HG02870 (cell line): ENCODE results near the gene SP1.
"Not testable (repeated sequence)": the region's sequence is repeated elsewhere in the genome, so short reads cannot be mapped to it uniquely, and the experiment has no call there.

Experiments used
- ATAC-seq: cut with Tn5 transposase; IDR thresholded peaks from one replicate; pipeline ENCODE4 v1.9.1; 2021; ENCODE audit warnings: mild to moderate bottlenecking, moderate library complexity; ENCODE audit not compliant: unreplicated experiment

Gene SP1

DNA sequence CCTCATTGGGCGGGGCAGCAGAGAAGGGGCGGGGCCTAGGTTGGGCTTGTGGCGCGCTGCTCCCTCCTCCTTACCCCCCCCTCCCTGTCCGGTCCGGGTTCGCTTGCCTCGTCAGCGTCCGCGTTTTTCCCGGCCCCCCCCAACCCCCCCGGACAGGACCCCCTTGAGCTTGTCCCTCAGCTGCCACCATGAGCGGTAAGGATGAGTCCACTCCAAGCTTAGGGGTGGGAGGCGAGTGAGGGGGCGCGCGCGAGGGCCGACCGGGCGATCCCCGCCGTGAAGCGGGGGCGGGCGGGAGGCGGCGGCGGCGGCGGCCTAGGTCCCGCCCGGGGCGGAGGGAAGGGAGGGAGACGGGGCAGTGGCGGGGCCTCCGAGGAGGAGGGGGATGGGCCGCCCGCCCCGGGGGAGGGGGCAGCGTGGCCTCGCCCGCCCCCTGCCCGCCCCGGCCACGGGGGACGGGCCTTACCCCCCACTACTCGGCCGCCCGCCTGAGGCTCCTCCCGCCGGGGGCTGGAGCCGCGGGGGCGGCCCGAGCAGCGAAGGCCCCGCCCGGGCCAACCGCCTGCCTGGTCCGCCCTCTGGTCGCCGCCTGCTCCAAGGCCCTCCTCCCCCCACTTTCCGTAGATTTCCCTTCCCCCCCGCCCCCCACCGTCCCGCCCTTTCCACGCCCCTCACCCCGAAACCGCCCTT, at the start of gene SP1:
Gene SP1, plus strand, starts transcription at position 73 of the 690 bp plus-strand sequence. Its CDS starts 116 bp downstream, at position 189.
- peak; percentile 32 for ATAC-seq

DNA sequence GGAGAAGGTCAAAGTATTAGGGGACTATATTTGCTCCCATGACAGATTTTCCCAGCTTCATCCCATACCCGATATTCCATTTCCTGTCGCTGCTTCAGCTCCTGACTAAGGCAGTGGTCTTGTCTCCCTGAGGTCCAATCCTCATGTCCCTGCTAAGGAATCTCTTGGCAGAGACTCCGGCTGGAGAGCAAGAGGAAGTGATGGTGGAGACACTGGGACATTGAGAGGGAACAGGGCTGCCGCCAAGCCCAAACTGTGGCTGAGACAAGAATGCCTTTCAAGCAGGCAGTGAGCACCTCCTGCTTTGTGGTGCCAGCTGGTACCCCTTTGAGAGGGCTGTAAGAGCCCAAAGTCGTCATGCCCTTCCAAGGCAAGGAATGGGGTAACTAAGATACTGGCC, 49.3 kb upstream of the SP1 start:
- no peak for ATAC-seq

DNA sequence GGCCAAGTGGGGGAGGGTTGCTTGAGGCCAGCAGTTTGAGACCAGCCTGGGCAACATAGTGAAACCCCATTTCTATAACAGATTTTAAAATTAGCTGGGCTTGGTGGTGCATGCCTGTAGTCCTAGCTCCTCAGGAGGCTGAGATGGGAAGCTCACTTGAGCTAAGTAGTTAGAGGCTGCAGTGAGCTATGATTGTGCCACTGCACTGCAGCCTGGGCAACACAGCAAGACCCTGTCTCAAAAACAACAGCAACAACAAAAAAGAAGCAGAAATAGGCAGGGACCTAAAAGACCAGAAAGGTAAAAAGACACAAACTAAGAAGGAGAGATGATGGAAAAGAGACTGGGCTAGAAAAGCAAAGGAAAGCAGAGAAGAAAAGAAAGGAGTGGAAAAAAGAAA, 47.6 kb upstream of the SP1 start:
- ATAC-seq: not testable (repeated sequence)

DNA sequence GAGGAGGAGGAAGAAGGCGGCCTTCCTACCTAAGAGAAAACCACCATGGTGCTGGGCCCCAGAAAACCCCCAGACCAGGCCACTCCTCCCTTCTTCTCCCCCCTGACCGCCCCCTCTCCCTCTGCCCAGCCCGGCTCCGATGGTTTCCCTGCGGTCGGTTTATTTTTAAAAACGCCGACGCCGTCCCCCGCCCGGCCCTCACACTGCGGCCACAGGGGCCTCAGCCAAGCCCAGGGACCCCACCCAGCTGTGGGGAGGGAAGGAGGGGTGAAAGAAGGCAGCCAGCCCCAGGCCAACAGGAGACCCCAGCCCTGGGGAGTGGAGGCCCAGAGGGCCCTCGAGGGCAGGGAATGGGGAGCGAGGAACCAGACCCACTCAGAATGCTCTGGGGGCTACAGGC, 47.2 kb upstream of the SP1 start:
- no peak for ATAC-seq

DNA sequence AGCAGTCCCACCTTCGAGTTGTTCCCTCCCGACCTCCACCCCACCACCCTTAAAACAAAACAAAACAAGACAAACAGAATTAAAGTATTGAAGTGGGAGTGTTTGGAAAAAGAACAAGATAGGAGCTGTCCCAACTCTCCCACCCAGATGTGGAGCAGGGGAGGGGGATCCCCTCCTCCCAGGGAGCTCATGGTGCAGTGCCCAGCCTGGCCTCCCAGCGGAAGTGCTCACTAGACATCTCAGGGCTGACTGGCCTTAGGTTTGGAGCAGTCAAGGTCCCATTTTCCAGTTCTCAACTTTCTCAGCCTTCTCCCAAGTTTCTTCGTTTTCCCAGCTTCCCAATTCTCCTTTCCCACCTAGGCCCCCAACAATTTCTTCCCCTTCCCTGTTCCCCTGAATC, 46.7 kb upstream of the SP1 start:
- no peak for ATAC-seq

DNA sequence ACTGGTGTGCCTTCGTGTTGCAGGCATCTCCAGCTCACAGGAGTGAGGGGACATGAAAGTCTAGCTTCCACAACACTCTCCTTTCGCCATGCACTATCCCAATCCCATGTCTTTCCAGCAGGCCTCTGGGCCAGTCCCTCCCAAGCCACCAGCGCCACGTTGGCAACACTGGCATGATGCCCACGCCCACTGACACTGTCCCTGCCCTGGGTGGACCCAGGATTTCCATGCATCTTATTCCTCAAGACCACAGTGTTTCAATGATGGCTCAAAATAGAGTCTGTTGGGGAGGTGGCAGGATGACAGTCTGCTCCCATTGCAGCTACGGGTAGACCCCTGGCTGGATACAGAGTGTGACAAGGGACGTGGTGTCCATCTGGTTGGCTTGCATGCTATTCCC, 46.1 kb upstream of the SP1 start:
- ATAC-seq: no peak

DNA sequence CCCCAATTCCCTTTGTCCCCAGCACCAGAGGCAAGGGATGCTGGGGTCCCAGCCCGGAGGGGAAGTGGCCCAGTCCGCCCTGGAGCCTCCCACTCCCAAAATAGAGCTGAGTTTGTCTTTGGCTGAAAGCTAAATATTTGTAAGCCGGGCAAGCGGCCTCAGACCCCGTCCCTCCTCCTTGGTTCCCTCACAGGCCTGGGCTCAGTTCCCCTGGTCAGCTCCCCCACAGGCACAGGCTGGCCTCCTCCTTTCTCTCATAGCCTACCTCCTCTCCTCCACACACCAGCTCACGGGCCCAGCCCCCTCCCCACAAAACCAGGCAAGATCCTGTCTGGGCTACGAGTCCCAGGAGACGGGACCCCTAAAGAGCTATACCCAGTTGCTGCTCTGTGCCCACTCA, 45.2 kb upstream of the SP1 start:
- no peak for ATAC-seq

DNA sequence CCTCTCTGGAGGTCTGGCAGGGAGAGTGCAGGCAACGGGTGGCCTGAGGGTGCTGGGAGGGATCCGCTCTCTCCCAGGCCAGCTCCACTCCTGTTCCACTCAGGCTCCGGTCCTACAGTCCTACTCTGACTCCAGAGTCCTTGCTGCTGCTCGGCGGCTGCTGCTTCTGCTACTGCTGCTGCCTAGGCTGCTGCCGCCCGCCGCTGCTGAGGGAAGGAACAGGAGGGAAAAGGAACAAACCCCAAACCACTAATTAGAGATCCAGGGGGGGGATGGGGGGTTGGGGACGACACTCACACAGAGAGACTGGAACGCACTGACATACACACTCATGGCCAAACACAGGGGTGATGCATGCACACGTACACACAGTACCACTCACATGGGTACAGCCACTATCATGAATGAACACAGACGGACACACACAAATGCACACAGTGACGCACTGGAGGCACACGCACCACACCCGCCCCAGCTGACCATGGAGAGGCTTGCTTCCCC, 43.7 kb upstream of the SP1 start, which contains the start of gene SP7:
Gene SP7, minus strand, starts transcription at position 174 of the 501 bp plus-strand sequence. CDS start 708 bp downstream, outside the sequence.
- ATAC-seq: no peak

DNA sequence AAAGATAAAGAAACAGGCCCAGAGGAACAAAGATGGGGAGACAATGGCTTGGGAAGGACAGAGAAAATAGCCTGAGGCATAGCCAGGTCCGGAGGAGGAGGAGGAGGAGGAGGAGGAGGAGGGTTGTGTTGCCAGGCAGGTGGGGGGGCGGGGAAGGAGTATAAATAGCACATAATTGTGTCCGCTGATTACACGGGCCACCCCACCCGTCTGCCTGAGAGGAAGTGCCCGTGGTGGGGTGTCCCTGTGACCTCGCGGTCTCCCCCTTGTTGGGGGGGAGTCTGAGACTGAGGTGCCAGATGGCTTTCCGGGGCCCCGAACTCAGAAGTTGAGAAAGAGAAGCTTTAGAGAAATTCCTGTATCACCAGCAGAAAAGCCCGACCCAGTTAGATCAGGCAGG, 42.0 kb upstream of the SP1 start:
- ATAC-seq: no peak

DNA sequence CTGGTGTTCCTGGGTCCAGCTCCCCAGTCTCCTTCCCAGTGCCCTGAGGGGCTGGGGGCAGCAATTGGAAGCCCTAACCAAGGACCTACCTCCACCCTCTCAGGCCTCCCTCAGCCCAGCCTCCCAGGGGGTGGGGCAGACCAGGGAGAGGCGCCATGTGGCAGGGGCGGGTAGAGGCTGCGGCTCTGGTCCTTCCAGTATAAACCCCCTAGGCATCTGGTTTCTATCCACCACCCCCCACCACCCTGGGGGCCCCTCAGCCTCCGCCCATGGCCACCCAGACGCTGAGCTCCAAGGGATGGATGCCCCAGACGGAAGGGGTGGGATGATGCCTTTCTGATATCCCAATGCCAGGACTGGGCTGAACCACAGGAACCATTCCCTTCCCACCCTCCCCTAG, 41.1 kb upstream of the SP1 start:
- ATAC-seq: no peak

DNA sequence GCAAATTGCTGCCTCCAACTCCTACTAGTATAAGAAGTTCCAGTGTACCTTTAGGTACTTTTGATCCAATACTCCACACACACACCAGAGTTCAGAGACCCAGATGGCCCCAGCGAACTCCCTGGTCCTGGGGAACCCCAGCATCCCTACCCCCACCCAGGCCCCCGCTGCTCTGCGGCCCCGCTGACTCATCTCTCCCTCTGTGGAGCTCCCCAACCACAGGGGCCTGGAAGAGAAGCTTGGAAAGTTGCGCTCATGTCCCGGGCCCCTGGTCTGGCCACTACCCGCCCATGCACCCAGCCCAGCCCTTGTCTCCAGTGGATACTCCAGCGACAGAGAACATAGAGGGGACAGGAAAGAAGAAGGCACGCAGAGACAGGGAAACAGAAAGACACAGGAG, 39.6 kb upstream of the SP1 start:
- ATAC-seq: no peak

DNA sequence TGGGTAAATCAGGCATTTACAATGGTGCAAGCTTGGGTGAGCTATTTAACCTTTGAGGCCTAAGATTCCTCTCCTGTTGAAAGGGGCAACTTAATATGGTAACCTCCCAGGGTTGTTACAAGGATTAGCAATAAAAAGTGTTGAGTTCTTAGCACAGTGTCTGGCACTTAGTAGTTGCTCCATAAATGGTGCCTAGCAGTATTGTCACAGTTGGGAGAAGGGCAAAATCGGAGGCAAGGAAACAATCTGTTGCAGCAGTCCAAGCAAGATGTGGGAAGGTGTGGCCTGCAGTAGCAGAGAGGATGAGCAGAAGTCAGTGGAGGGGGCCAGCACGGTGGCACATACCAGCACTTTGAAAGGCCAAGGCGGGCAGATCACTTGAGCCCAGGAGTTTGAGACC, 36.5 kb upstream of the SP1 start:
- ATAC-seq: no peak

DNA sequence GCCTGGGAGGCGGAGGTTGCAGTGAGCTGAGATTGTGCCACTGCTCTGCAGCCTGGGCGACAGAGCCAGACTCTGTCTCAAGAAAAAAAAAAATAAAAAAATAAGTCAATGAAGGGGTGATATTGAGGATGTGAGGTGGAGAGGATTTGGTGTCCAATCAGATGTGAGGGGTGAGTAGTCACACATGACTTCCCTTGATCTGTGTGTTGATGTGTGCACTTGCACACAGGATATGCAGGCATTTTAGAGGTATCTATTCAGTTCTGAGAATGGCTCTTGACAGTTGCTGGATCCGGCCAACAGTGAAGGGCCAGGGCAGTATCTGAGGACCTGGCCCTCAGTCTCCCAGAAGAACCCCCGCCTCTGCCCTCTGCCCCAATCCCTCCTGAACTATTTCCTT, 36.0 kb upstream of the SP1 start:
- ATAC-seq: no peak

DNA sequence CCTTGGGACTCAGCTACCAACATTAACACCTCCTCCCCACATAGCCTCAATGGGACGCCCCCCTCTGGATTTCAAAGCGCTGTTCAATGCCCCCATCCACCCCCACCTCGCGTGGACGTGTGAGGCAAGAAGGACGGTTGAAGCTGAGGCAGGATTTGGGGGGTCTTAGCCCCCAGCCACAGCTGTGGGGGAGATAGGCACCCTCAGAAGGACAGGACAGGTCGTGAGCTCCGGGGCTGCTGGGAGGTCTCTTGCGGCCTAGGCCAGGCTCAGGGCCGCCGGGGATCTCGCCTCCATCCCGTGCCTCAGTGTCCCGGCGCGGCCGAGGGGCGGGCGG, 35.5 kb upstream of the SP1 start:
- ATAC-seq: no peak

DNA sequence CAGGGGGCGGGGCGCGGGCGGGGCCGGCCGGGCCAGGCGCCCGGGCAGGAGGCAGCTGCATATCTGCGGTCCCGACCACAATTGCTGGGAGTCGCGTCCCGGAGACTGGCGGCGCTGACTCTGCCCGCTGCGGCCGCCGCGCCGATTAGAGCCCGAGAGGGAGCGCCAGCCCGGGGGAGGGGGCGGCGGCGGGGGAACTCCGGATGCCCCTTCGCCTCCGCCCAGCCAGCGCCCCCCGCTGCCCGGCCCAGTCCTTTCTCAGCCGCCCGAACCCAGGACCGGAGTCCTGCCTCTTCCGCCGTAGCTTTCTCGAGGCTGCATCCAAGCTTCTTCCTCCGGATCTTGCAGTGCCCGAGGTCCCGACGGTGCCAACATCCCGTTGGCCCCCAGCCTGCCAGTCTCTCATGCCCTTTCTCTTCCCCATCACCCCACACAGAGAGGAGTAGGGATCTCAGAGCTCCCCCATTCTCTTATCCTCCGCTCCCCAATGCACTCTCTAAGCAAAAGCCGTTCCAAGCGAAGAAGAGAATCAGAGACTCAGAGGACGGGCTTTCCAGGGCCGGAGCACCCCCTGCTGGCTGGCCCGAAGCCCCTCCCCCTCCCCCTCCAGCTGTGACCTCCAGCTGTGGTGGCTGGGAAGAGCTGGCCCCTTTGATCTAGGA, 35.0 kb upstream of the SP1 start:
- ATAC-seq: peak; percentile 68

DNA sequence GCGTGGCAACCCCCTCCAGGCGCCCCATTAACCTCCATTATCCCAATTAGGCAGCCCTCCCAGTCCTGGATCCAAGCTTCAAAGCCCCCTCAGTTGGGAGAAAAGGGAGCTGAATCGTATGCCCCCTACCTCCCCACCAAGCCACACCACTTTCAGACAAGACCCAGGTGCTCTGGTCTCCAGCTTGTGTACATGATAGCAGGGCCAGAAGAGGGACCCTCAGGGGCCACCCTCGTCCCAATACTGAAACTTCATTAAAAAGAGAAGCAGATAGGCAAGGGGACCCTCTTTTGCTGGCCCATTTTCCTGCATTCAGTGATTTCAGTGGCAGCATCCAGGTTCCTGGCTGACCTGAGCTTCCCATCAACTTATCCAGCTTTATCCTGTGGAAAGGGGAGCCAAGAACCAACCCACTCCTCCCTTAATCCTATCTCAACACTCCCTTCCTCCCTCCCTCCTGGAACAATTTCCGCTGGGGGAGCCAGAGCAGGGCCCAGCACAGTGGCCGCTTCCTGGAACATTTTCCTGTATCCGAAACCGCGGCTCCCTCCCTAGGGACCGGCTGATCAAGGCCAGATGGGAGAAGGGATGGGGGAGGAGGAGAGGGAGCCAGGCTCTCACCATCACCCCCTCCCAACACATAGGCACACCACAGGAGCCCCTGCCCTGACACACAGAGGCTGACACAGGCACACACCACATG, 34.3 kb upstream of the SP1 start:
- no peak for ATAC-seq

DNA sequence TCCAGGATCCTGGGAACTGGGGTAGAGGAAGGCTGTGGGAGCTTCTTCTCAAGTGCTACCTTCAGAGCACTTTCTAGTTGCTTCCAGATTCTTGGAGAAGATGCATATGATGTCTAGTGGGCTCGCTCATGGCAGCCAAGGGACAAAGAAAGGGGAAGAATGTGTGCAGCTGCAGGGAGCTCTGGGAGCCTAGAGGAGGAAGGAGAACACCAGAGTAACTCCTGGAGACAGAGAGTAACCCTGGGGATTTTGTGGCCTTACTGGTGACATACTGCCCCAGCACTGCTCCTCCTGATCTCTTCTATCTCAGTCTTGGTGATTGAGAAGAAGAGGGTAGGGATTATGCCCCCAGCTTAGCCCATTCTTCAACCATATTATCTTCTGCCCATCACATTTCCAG, 33.5 kb upstream of the SP1 start:
- no peak for ATAC-seq

DNA sequence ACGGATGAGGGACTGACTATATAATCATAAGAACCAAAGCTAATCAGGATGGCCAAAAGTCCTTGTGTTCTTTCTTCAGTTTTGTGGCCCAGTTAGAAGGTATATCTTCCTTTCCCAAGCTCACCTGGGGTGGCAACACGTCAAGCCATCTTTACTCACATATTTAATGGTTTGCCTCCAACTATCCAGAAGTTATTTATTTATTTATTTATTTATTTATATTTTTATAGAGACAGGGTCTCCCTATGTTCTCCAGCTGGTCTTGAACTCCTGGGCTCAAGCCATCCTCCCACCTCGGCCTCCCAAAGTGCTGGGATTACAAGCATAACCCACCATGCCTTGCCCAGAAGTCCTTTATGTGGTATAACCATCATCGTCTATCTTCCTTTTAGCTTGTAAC, 32.1 kb upstream of the SP1 start:
- ATAC-seq: no peak

DNA sequence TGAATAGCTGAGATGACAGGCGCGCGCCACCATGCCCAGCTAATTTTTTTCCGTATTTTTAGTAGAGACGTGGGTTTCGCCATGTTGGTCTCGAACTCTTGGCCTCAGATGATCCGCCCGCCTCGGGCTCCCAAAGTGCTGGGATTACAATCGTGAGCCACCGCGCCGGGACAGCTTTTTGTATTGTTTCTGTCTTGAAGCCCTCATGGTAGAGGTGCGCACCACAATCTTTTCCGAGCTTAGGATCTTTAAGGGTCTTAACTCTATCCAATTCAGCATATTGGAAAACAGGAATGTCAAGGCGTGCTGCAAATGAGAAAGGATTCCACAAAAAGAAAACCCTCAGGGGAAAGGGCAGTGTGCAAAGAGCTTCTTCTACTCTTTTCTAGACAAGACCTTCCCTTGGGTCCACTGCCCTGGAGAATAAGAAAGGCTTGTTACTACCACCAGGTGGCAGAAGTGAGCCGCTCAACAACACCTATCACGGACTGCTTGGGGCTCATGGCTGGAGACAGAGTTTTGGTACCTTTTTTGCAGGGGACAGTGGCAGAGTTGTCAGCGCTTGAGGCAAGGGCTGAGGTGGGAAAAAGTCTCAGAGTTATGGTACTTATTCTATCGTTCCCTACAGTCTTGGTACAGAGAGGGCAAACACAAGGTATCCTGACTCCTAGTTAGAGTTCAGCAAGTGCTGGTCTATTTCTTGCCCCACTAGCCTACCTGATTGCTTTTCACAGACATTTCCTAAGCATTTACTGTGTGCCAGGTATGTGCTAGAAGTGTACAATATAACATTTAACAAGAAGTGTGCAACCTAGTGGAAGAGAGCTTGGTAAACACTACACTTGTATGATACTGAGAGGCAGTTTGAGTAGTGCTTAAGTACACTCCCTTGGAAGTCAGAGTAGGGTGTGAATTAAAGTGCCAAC, 27.4 kb upstream of the SP1 start:
- ATAC-seq: peak; percentile 53

DNA sequence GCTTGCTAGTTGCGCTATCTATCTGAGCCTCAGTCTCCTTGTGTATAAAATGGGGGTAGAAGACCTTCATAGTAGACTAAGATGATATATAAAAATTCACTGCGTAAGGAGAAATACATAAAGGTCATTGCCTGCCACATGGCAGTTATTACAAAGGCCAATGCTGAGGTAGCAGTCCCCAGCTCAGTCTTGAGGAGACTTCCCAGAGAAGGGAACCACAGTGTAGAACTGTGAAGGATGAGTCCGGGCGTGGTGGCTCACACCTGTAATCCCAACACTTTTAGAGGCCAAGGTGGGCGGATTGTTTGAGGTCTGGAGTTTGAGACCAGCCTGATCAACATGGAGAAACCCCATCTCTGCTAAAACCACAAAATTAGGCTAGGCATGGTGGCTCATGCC, 26.7 kb upstream of the SP1 start:
- ATAC-seq: no peak

DNA sequence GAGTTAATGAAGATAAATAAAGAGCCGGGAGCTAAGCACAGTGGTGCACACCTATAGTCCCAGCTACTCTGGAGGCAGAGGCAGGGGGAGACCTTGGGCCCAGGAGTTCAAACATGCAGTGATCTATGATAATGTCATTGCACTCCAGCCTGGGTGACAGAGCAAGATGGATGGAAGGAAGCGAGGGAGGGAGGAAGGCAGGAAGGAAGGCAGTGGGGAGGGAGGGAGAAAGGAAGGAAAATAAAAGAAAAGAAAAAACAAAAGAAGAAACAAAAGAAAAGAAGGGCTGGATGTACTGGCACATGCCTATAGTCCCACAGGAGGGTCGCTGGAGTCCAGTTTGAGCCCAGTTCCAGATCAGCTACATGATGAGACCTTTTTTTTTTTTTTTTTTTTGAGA, 24.9 kb upstream of the SP1 start:
- no peak for ATAC-seq
